Endothelial cell of umbilical vein (primary cell): Measurements from ENCODE around the gene MYCBP2. TPM values are rescaled to one million over a fixed set of nuclear protein-coding genes. Genes with fewer than 3 reads are reported as not detected.

ENCODE experiments used
- BruUV-seq: library from RNA; stranded (reverse); fragments of 400-500 nt; replicated peaks from 2 replicates; lab custom pipeline; 2021; lab: Mats Ljungman, UMichigan
- CTCF ChIA-PET: fragments of 300-600, 350-600 bp; sonication (Branson Sonifier 250); formaldehyde crosslinking; loops from one replicate; lab custom pipeline; 2021; ENCODE audit warnings: antibody characterized with exemption, inconsistent platforms; lab: Charles Lee
- POLR2A ChIA-PET: fragments of 300-600, 350-600 bp; sonication (Branson Sonifier 250); formaldehyde crosslinking; loops from one replicate; lab custom pipeline; 2021; ENCODE audit warnings: antibody characterized with exemption, inconsistent platforms; lab: Charles Lee
- DNase-seq: peaks from one replicate; pipeline ENCODE4 v3.0.0-alpha.2; 2011; ENCODE audit warnings: low read depth, low spot score
- FAIRE-seq: peaks from 2 replicates; lab custom pipeline; 2011; peaks lifted over from hg19 to GRCh38; lab: Jason Lieb, UNC
- H2AFZ ChIP-seq: 2 replicates; pipeline ENCODE4 v1.6.0; 2012; ENCODE audit warnings: low read depth, low read length, control low read depth, inconsistent platforms
- H3K27ac ChIP-seq: 2 replicates; pipeline ENCODE4 v1.5.1; 2011; ENCODE audit warnings: low read depth, mild to moderate bottlenecking, control low read depth, low read length, moderate library complexity; ENCODE audit not compliant: insufficient read depth
- H3K27me3 ChIP-seq, 2 experiments: 2 replicates each; pipeline versions ENCODE4 v1.6.0 to v1.6.1; 2011; ENCODE audit warnings: low read length in 2 of 2, mixed read lengths in 1 of 2; ENCODE audit not compliant: control insufficient read depth in 2 of 2, insufficient read depth in 2 of 2
- H3K36me3 ChIP-seq, 2 experiments: 2 replicates in 1 of 2; 3 replicates in 1 of 2; pipeline ENCODE4 v1.5.1; 2011; ENCODE audit warnings: low read length in 2 of 2, mild to moderate bottlenecking in 1 of 2, moderate library complexity in 1 of 2; ENCODE audit not compliant: control insufficient read depth in 2 of 2, insufficient read depth in 2 of 2; ENCODE audit errors: extremely low read depth in 1 of 2
- H3K4me1 ChIP-seq: 3 replicates; pipeline ENCODE4 v1.5.1; 2011; ENCODE audit warnings: mild to moderate bottlenecking, low read length; ENCODE audit not compliant: control insufficient read depth, insufficient read depth; ENCODE audit errors: extremely low read depth
- H3K4me2 ChIP-seq: 2 replicates; pipeline ENCODE4 v1.6.1; 2011; ENCODE audit warnings: low read length, control low read depth, mixed read lengths; ENCODE audit not compliant: insufficient read depth
- H3K4me3 ChIP-seq, 3 experiments: fragments of 200-600 bp in 1 of 3; sonication (generic), shearing (Covaris generic) in 1 of 3; replicated peaks in 1 of 3; 2 replicates each; pipeline ENCODE4 v1.5.1; 2011 to 2016; ENCODE audit warnings: control low read depth in 3 of 3, low read length in 3 of 3, mild to moderate bottlenecking in 2 of 3, inconsistent platforms in 1 of 3, low read depth in 1 of 3, moderate library complexity in 1 of 3; ENCODE audit not compliant: insufficient read depth in 1 of 3
- H3K79me2 ChIP-seq: 2 replicates; pipeline ENCODE4 v1.6.0; 2012; ENCODE audit warnings: low read length, inconsistent platforms; ENCODE audit not compliant: control insufficient read depth, insufficient read depth
- H3K9ac ChIP-seq: replicated peaks from 2 replicates; pipeline ENCODE3; 2011; ENCODE audit warnings: low read length, control low read depth; ENCODE audit not compliant: insufficient read depth; ENCODE audit errors: extremely low read depth
- H3K9me1 ChIP-seq: replicated peaks from 3 replicates; pipeline ENCODE4 v1.6.0; 2011; ENCODE audit warnings: mild to moderate bottlenecking, low read length; ENCODE audit not compliant: control insufficient read depth, insufficient read depth; ENCODE audit errors: extremely low read depth
- H3K9me3 ChIP-seq: replicated peaks from 2 replicates; pipeline ENCODE4 v1.5.1; 2012; ENCODE audit warnings: low read length, inconsistent platforms; ENCODE audit not compliant: control insufficient read depth, insufficient read depth
- H4K20me1 ChIP-seq: replicated peaks from 2 replicates; pipeline ENCODE3; 2011; ENCODE audit warnings: mild to moderate bottlenecking, low read length; ENCODE audit not compliant: control insufficient read depth, insufficient read depth; ENCODE audit errors: extremely low read depth
- CTCF ChIP-seq, 2 donors: IDR thresholded peaks; 1 replicate in 1 of 2; 2 replicates in 1 of 2; pipeline ENCODE4 v1.5.1; 2011; ENCODE audit warnings: low read length in 2 of 2, mild to moderate bottlenecking in 2 of 2, moderate library complexity in 2 of 2, control low read depth in 1 of 2, inconsistent platforms in 1 of 2, low read depth in 1 of 2; ENCODE audit not compliant: insufficient read depth in 1 of 2; ENCODE audit errors: extremely low read depth in 1 of 2
- EZH2 ChIP-seq: IDR thresholded peaks from 2 replicates; pipeline ENCODE4 v1.6.1; 2012; ENCODE audit warnings: borderline replicate concordance, low read depth, mild to moderate bottlenecking, moderate library complexity, low read length, inconsistent platforms; ENCODE audit not compliant: severe bottlenecking
- FOS ChIP-seq: IDR thresholded peaks from 2 replicates; pipeline ENCODE4 v1.6.1; 2011; ENCODE audit warnings: mild to moderate bottlenecking, low read length, moderate library complexity, borderline replicate concordance; ENCODE audit not compliant: insufficient read depth
- GATA2 ChIP-seq: IDR thresholded peaks from 2 replicates; pipeline ENCODE4 v1.7.0; 2011; ENCODE audit warnings: low read depth, mild to moderate bottlenecking, moderate library complexity, mixed read lengths, low read length; ENCODE audit not compliant: insufficient read length, insufficient read depth
- JUN ChIP-seq: IDR thresholded peaks from 2 replicates; pipeline ENCODE4 v1.6.1; 2011; ENCODE audit warnings: borderline replicate concordance, low read depth; ENCODE audit not compliant: insufficient read length, insufficient read depth
- MYC ChIP-seq: IDR thresholded peaks from one replicate; pipeline ENCODE4 v1.6.1; 2011; ENCODE audit warnings: mild to moderate bottlenecking, low read depth, low read length
- POLR2A ChIP-seq: IDR thresholded peaks from 2 replicates; pipeline ENCODE4 v1.6.1; 2012; ENCODE audit warnings: low read depth, mild to moderate bottlenecking, control low read depth, low read length
- POLR2AphosphoS5 ChIP-seq: IDR thresholded peaks from 2 replicates; pipeline ENCODE4 v1.6.1; 2012; ENCODE audit warnings: low read depth, mild to moderate bottlenecking, control low read depth, low read length, moderate library complexity; ENCODE audit not compliant: insufficient read depth
- dilution Hi-C: fragments of 300-500 bp; cut with MboI; formaldehyde crosslinking; loops from one replicate; pipeline ENCODE4 v1.15.0; 2019; ENCODE audit warnings: low sequenced_read_pairs; ENCODE audit not compliant: extremely low pct_ligation_motif_present
- intact Hi-C: fragments of 100-400 bp; cut with micrococcal nuclease; formaldehyde crosslinking; loops from one replicate; pipeline ENCODE4 v1.10.0; 2022
- polyA plus RNA-seq, 4 experiments: library from polyadenylated mRNA; depleted of rRNA in 3 of 4; stranded (reverse) in 3 of 4; unstranded in 1 of 4; fragments of >200 nt; gene quantifications; 2 replicates each; pipeline versions ENCODE4 v1.2.1 to v1.2.3, GENCODE V29; 2011 to 2012; ENCODE audit warnings: missing spikeins in 1 of 4
- total RNA-seq: library from RNA; stranded (reverse); gene quantifications from 2 replicates; pipeline ENCODE4 v1.2.3, GENCODE V29; 2021
- TF ChIP-seq, protein P1 (sequence below): IDR thresholded peaks from 2 replicates; pipeline ENCODE4 v1.6.1; 2011; ENCODE audit not compliant: insufficient read depth, insufficient read length

The MYCBP2 gene
- total and polyA plus RNA-seq, 2 donors (not counting 3 experiments of a cell fraction or from before 2014, with no cell fraction given): 30.5 to 89.8 TPM

DNA sequence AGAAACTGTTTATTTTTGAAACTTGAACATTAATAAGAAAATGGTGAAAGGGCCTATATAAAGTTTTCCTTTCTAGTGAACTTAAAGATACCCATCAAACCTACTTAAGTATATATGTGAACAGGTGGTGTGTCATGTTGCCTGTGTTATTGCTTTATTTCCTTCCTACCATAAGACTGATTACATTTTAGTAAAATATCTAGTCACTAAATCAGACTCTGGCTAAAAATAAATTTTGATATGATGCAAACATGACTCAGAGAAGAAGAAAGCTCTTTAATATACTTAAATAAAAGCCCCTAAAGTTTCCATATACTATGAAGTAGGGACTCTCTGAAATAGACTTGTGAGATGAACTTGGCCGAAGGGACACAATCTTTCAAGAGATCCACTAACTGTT, 264.8 kb downstream of the MYCBP2 start:
- H3K4me3 ChIP-seq: no peak overlapping the region
- peak; percentile 13 for DNase-seq
- no peaks in the 10 kb centered on the region for H4K20me1 ChIP-seq
- no peaks in the 10 kb centered on the region for H3K9me3 ChIP-seq
- no peak overlapping the region for H2AFZ ChIP-seq
- H3K9me1 ChIP-seq: no peaks in the 10 kb centered on the region
- CTCF ChIA-PET: interaction anchor here (0.8 to 1.0 kb wide), 2 partner anchors 27 to 417 kb away, joined by 3 to 4 read pairs; no protein-coding TSS in a partner anchor
- H3K9ac ChIP-seq: no peak overlapping the region
- H3K36me3 ChIP-seq: peaks cover 3 to 8% of the 10 kb centered on the region in 2 experiments
- H3K4me2 ChIP-seq: no peak overlapping the region
- no peaks in the 10 kb centered on the region for H3K27me3 ChIP-seq
- dilution Hi-C loops (no loop called here), intact Hi-C loops (no loop called here)
- peaks cover 6% of the 10 kb centered on the region for H3K4me1 ChIP-seq
- TF ChIP-seq EZH2 (no peak), GATA2 (peak; percentile 53), FOS (peak; percentile 49)
- FAIRE-seq: no peak
- H3K79me2 ChIP-seq: no peaks in the 10 kb centered on the region
- no peak overlapping the region for H3K27ac ChIP-seq
- POLR2A ChIA-PET: interaction anchor here (0.5 kb wide), 1 partner anchor 9 kb away, joined by 5 read pairs; no protein-coding TSS in a partner anchor
- BruUV-seq: no TSS peak

GRCh38 chr13:77061362-77061761, 265.5 kb downstream of the MYCBP2 start:
- TF ChIP-seq, protein P1, sequence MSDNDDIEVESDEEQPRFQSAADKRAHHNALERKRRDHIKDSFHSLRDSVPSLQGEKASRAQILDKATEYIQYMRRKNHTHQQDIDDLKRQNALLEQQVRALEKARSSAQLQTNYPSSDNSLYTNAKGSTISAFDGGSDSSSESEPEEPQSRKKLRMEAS: no peak
- TF ChIP-seq POLR2AphosphoS5 (no peak), FOS (no peak), MYC (no peak), GATA2 (no peak), POLR2A (no peak), EZH2 (no peak), CTCF (IDR thresholded peaks at IDR 0.05; ENCODE audit: extremely low read depth in 1 of 2, insufficient read depth in 1 of 2, low read depth in 1 of 2, low read length in 2 of 2) (no peak), JUN (no peak)
- no peak overlapping the region for H3K9ac ChIP-seq
- dilution Hi-C loops (no loop called here), intact Hi-C loops (no loop called here)
- no peaks in the 10 kb centered on the region for H3K79me2 ChIP-seq
- H4K20me1 ChIP-seq: no peaks in the 10 kb centered on the region
- H3K4me2 ChIP-seq: no peak overlapping the region
- POLR2A ChIA-PET: no interaction called here
- no peaks in the 10 kb centered on the region for H3K9me3 ChIP-seq
- H3K36me3 ChIP-seq: peaks cover 5 to 11% of the 10 kb centered on the region in 2 experiments
- H3K27ac ChIP-seq: no peak overlapping the region
- H3K27me3 ChIP-seq: no peaks in the 10 kb centered on the region
- DNase-seq (no peak), FAIRE-seq (no peak)
- H3K4me1 ChIP-seq: peaks cover 6% of the 10 kb centered on the region
- CTCF ChIA-PET: no interaction called here
- H3K9me1 ChIP-seq: no peaks in the 10 kb centered on the region
- no peak overlapping the region for H2AFZ ChIP-seq
- no TSS peak for BruUV-seq
- no peak overlapping the region for H3K4me3 ChIP-seq
